A549 treated with RU486 at 1 μM for 4 hours (cell line): ENCODE measurements around the gene KCNK16. TPM values are rescaled to one million over a fixed set of nuclear protein-coding genes. Genes with fewer than 3 reads are reported as not detected.

ENCODE experiments used
- total RNA-seq: library from RNA; stranded (reverse); fragments of 200-300 nt; extraction: Qiagen RNA extraction; gene quantifications from 5 replicates; pipeline ENCODE4 v1.2.3, GENCODE V29; 2022; ENCODE audit warnings: low read depth

The KCNK16 gene
- not detected in 5 replicates for total RNA-seq

GRCh38 chr6:39322306-39322850, at the start of gene KCNK16:
KCNK16 (minus strand) TSS chr6:39322702; CDS start chr6:39322540, 162 bp downstream.

DNA sequence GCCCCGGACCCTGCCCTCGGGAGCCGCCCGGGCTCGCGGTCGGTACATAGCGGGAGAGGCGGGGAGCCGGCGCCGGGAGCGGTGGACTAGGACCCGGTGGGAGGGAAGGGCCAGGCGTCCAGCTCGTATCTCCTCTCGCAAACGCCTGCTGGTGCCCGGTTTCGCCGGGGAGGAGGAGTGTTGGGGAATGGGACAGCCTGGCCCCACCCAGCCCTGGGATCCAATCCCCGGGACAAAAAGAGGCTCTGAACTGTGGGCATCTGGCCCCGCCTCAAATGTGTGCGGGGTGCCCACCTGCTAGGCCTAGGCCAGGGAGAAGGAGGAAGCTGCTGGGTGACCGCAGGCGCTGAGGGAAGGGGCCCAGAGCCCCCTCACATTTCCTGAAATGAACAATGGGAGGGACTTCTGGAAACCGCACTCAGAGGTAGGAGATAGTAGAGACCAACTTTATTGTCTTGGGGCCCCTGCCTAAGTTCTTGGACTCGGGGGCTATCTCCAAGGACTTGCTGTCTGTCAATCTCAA, 8.2 kb downstream of the KCNK16 start, which contains the start of gene KCNK17:
KCNK17 (minus strand) TSS at position 147 of the 523 bp plus-strand sequence; CDS start at position 48, 99 bp downstream.

Other genes with a start within 250 kb of the KCNK16 start
- gene SAYSD1, start 207.5 kb downstream of the KCNK16 start, total RNA-seq, result 5.6 to 6.9 TPM (median 6.1 TPM) in 5 replicates
- 1.0 to 1.7 TPM (median 1.4 TPM) in 5 replicates for gene KCNK5, start 93.2 kb downstream of the KCNK16 start, total RNA-seq
- not detected in 5 replicates for gene KCNK17, start 8.3 kb downstream of the KCNK16 start, total RNA-seq